AG10803 (cell line): Measurements from ENCODE around the gene MMP13.
"Not testable (repeated sequence)": the region's sequence is repeated elsewhere in the genome, so short reads cannot be mapped to it uniquely, and the experiment has no call there.

Source experiments
- DNase-seq: peaks from one replicate; pipeline ENCODE4 v3.0.0; 2010; ENCODE audit warnings: low read depth
- H3K4me3 ChIP-seq: 2 replicates; pipeline ENCODE4 v1.5.1; 2011; ENCODE audit warnings: mild to moderate bottlenecking, low read length, control low read depth
- TF ChIP-seq, protein P1 (sequence below): conservative IDR thresholded peaks from 2 replicates; pipeline ENCODE4 v1.5.1; 2011; ENCODE audit warnings: mild to moderate bottlenecking, low read length, control low read depth, inconsistent platforms

The MMP13 gene

DNA sequence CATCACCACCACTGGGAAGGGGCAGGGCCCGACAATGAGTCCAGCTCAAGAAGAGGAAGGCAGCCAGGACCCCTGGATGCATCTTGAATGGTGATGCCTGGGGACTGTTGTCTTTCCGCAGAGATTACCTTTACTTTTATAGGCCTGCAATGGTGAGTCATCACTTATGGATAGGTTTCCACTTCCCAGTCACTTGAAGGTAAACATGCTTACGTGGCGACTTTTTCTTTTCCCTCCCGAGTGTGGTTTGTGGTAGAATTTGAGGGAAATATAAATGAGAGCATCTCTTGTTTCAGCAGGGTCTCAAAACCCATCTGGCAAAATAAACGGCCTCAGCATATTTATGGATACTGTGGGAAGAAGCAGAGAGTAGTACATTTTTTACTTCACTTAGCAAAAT, at the start of gene MMP13:
Gene MMP13 (minus strand): TSS at position 109 of the 400 bp plus-strand sequence. CDS start 27 bp downstream, at position 82.
- TF ChIP-seq, protein P1, sequence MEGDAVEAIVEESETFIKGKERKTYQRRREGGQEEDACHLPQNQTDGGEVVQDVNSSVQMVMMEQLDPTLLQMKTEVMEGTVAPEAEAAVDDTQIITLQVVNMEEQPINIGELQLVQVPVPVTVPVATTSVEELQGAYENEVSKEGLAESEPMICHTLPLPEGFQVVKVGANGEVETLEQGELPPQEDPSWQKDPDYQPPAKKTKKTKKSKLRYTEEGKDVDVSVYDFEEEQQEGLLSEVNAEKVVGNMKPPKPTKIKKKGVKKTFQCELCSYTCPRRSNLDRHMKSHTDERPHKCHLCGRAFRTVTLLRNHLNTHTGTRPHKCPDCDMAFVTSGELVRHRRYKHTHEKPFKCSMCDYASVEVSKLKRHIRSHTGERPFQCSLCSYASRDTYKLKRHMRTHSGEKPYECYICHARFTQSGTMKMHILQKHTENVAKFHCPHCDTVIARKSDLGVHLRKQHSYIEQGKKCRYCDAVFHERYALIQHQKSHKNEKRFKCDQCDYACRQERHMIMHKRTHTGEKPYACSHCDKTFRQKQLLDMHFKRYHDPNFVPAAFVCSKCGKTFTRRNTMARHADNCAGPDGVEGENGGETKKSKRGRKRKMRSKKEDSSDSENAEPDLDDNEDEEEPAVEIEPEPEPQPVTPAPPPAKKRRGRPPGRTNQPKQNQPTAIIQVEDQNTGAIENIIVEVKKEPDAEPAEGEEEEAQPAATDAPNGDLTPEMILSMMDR, result no peak
- H3K4me3 ChIP-seq, result no peak within 1 kb of the TSS
- no peak for DNase-seq

DNA sequence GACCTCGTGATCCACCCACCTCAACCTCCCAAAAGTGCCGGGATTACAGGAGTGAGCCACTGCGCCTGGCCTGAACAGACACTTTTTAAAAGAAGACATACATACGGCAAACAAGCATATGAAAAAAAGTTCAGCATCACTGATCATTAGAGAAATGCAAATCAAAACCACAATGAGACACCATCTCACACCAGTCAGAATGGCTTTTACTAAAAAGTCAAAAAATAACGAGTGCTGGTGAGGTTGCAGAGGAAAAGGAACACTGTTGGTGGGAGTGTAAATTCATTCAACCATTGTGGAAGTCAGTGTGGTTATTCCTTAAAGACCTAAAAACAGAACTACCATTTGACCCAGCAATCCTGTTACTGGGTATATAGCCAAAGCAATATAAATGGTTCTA, 48.7 kb upstream of the MMP13 start:
- not testable (repeated sequence) for H3K4me3 ChIP-seq, DNase-seq

DNA sequence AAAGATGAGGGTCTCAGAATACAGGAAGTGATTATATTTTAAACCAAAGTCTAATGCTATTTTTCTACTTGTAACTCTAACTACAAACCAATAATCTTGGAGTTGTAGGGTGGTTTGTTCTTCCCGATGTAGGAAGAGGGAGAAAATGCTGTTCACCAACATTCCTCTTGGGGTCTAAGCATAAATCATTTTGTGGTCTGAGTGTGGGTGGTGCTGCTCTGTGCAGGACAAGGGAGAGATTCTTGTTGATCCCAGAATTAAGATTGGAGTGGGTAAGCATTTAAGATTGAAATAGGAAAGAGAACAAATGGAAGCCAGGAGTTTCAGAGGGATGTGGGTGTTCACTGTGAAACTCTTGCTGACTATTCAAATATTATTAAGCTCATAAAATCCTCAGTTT, 38.6 kb upstream of the MMP13 start:
- no peak overlapping the region for H3K4me3 ChIP-seq
- DNase-seq, result peak; percentile 43
- TF ChIP-seq, protein P1, result no peak

DNA sequence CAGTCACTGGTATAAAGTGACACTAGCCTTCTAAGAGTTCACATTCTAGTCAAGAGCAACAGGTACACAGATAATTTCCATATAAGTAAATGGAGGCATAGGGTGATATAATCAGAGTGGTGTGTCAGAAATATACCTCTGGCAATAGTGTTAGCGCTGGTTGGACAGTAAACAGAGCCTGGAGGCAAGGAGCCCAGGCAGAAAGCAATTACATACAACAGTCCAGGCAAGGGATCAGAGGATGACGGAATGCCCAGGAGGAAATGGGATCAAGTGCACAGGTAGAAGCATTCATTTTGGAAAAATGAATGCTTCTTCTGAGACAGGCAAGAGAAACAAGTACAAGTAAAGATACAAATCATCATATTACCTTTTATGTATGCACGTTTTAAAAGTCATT, 36.2 kb upstream of the MMP13 start:
- DNase-seq, result no peak
- no peak overlapping the region for H3K4me3 ChIP-seq
- TF ChIP-seq, protein P1, result no peak

DNA sequence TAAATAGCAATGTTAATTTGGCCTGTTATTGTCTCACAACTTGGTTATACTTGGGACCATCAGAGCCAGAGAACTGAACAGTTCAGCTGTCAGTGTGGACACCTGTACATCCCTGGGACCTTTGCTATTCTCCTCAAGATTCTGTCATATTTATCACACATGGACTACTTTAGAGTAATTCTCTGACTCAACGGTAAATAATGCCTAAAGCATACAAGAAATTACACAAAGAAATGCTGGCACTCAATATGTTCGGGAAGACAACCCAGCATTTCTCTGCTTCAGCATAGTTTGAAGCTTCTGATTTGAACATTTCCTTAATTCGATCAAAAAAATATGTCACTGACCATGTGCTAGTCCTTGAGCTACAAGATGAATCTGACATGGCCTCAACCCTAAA, 34.6 kb upstream of the MMP13 start:
- TF ChIP-seq, protein P1, result no peak

DNA sequence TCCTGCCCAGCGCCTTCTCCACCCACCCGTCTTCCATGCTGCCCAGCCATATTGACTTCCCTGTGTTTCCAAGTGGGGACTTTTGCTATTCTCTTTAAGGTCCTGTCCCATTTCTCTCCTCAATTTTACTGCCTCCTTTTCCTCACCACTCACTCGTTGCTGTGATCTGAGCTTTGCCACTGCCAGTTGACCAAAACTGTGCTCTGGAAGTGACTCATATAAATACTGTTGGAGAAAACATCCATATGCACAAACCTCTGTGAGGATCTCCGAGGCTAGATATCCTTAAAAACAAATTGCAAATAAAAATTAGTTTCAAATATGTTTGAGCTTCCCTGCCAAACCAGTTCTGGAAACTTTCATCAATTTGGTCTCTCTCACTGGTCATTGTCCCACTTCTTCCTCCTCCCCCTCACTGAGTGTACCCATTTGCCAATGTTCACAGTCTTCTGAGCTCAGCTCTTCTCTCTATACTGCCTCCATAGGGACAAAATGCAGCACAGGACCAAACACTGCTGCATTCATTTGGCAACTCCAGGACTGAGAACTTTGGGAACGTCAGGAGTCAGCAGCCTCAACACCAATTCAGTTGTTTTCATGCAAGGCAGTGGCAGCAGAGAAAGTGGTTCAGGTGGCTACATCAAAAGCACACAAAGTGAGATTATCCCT, 34.0 kb upstream of the MMP13 start:
- no peak overlapping the region for H3K4me3 ChIP-seq
- TF ChIP-seq, protein P1, result no peak
- DNase-seq, result peak; percentile 25

More for the DNA sequence above, 34.6 kb upstream of the MMP13 start:
- no peak overlapping the region for H3K4me3 ChIP-seq
- peak; percentile 32 for DNase-seq

DNA sequence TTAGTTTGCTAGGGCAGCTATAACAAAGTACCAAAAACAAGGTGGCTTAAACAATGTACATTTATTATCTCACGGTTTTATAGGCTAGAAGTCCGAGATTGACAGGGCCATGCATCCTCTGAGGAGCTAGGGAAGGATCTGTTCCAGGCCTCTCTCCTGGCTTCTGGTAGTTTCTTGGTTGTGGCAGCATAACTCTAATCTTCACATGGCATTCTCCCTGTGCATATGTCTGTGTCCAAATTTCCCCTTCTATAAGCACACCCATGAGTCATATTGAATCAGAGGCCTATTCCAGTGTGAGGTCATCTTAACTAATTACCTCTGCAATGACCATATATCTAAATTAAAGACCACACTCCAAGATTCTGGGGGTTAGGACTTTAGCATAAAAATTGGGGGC, 31.3 kb upstream of the MMP13 start:
- H3K4me3 ChIP-seq, result no peak overlapping the region
- DNase-seq, result peak; percentile 23
- TF ChIP-seq, protein P1, result no peak
